GM12864 (cell line): ENCODE data around the gene RAP1GDS1.

Source experiments
- DNase-seq: peaks from one replicate; pipeline ENCODE4 v3.0.0-alpha.2; 2011; ENCODE audit warnings: low read depth
- H3K4me3 ChIP-seq: 2 replicates; pipeline ENCODE4 v1.5.1; 2011; ENCODE audit warnings: mild to moderate bottlenecking, low read depth, low read length, control low read depth
- TF ChIP-seq, protein P1 (sequence below): IDR thresholded peaks from 2 replicates; pipeline ENCODE4 v1.5.1; 2011; ENCODE audit warnings: low read depth, mild to moderate bottlenecking, moderate library complexity, low read length, control low read depth, inconsistent platforms; ENCODE audit errors: missing control alignments

Gene RAP1GDS1

DNA sequence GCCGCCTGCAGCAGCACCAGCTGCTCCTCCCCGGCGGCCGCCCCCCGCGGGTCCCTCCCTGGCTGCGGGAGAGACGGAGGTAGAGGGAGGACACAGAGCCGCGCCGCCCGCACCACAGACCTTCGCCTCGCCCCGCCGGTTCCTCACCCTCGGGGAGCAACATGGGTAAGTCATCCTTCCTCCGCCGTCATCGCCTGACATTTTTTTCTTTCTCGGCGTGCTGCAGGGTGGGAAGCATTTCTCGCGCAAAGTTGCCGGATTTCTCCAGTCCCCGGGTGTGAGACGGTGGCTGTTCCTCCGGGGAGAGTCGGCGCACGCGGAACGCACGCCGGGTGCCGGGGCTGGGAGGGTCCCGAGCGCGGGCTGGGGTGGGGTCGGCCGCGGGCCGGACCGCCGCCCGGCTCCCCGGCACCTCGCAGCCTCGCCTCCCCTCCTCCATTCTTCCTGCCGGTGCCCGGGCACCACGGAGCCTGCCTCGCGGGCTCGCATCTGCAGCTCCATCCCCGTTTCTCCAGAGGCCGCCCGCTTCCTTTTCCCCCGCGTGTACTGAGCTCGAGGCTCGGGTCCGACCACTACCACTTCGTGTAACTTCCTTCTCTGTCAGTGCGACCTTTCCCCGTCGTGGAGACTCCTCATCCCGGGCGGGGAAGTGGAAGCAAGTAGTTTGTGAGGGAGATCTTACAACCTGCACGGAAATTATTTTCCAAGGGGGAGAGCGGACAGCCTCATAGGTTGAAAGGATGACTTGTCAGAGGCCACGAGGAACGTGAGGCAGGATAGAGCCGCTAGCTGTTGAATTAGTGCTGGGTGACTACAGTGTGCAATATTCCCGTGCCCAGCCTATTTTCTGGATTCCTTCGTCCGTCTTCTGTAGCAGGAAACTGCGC, 464 bp downstream of the RAP1GDS1 start:
- TF ChIP-seq, protein P1, sequence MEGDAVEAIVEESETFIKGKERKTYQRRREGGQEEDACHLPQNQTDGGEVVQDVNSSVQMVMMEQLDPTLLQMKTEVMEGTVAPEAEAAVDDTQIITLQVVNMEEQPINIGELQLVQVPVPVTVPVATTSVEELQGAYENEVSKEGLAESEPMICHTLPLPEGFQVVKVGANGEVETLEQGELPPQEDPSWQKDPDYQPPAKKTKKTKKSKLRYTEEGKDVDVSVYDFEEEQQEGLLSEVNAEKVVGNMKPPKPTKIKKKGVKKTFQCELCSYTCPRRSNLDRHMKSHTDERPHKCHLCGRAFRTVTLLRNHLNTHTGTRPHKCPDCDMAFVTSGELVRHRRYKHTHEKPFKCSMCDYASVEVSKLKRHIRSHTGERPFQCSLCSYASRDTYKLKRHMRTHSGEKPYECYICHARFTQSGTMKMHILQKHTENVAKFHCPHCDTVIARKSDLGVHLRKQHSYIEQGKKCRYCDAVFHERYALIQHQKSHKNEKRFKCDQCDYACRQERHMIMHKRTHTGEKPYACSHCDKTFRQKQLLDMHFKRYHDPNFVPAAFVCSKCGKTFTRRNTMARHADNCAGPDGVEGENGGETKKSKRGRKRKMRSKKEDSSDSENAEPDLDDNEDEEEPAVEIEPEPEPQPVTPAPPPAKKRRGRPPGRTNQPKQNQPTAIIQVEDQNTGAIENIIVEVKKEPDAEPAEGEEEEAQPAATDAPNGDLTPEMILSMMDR: no peak
- no peak for DNase-seq
- H3K4me3 ChIP-seq: peak overlapping the region; percentile 65

DNA sequence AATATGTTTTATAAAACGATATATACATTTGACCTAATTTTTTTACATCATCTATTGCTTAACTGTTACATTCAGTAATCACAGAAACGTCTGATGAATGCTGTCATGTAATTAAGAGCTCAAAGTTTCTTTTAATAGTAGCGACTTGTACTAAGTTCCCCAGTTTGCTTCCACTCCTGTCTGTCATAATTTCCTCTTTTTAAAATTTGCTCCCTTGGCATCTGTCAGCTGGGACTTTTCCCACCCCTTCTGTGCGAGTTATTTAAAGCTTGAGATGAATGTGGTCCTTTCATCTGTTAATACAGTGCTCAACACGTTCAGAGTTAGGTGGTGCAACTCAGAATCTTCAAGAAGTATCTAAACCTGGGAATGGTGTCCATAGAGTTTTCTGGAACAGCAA, 1.2 kb downstream of the RAP1GDS1 start:
- no peak for DNase-seq
- TF ChIP-seq, protein P1: no peak

DNA sequence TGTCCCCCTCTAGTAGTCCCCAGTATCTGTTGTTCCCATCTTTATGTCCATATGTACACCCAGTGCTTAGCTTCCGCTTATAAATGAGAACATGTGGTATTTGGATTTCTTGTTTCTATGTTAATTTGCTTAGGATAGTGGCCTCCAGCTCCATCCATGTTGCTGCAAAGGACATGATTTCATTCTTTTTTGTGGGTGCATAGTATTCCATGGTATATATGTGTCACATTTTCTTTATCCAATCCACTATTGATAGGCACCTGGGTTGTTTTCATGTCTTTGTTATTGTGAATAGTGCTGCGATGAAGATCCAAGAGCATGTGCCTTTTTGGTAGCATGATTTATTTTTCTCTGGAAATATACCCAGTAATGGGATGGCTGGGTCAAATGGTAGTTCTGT, 6.3 kb downstream of the RAP1GDS1 start:
- no peak overlapping the region for H3K4me3 ChIP-seq
- TF ChIP-seq, protein P1: no peak
- no peak for DNase-seq

More for the DNA sequence above, 1.2 kb downstream of the RAP1GDS1 start:
- H3K4me3 ChIP-seq: peak overlapping the region; percentile 65; the same call in 1 of the 2 replicates

DNA sequence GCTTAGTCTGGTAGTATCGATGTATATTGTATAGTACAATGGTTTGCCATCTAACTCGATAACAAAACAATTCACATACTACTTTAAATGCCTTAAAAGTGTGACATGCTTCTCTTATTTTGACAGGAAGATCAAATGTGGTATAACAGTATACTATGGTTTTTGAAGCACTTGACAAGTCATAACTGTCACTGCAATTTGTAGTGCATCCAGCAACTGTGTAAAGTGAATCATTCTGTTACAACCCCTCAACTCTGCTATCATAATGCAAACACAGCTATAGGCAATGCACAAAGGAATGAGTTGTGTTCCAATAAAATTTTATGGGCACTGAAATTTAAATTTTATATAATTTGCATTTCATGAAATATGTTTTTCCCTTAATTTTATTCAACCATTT, 14.0 kb downstream of the RAP1GDS1 start:
- DNase-seq: no peak
- TF ChIP-seq, protein P1: no peak
- H3K4me3 ChIP-seq: no peak overlapping the region

DNA sequence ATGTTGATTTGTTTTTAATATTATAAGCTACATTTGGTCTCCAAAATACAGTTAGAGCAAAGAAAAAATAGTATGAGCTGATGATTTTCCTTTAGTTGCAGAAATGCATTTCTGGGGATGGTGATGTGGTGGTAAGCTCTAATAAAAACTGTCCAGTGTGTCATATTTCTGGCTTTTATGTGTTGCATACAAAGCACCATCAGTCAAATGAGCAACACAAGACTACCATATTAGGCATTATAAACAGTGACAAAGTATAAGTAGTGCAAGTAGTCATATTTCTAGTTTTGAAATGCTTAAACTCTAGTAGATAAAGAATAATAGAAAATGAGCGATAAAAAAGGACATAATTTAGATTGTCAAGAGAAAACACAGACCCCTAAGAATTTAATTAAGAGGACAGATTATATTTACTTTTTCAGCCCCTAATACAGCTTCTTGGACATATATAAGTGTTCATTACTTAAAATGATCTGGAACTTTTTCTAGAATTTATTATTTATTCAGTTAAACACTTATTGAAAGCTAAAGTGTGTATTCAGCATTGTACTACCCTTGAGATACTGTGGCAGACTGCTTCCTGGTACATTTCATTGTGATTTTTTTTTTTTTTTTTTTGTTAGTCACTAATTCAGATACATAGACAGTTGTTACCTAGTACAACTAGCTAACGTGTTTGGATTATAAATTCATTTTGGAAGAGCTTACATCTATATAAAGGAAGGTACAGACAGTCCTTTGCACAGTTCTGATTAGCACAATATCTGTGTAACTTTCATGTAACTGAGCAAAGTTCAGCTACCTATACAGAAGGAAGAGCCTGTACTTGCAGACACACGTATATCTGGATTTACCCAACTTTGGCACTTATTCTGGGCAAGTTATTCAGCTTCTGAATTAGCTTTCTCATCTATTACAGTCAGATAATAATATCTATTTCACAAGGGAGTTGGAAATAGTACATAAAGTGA, 22.3 kb downstream of the RAP1GDS1 start:
- TF ChIP-seq, protein P1: no peak
- H3K4me3 ChIP-seq: no peak overlapping the region
- no peak for DNase-seq

DNA sequence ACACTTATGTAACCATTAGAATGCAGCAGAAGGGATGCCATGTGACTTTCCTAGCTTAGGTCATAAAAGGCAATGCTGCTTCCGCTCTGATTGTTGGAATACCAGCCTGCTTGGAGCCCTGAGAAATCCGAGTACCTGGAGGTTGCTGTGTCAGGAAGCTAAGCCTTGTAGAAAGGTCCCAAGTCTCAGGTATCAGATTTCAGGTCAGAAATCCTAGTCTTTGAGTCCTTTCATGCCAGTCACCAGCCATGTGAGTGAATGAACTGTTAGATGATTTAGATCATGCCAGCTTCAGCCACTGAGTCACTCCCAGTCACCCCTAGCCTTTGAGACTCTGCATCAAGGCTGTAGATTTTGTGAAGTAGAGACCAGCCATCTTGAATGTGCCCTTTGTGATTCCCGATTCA, 23.5 kb downstream of the RAP1GDS1 start:
- H3K4me3 ChIP-seq: no peak overlapping the region
- DNase-seq: no peak
- TF ChIP-seq, protein P1: no peak
